ENCODE results near the gene CGB3.

- TF ChIP-seq RFX5 (IDR thresholded peaks at IDR 0.05; ENCODE audit: low read length) (no peak), CTCF (IDR thresholded peaks at IDR 0.05) (no peak), SMC3 (IDR thresholded peaks at IDR 0.05; ENCODE audit: low read depth, low read length) (no peak), TCF12 (IDR thresholded peaks at IDR 0.05) (no peak)
Observed at GRCh38 chr19:49010453-49010852, 13.7 kb downstream of the CGB3 start.
